Stimulated activated naive CD8-positive, alpha-beta T cell treated with anti-CD3 and anti-CD28 coated beads, Interleukin-15, Interleukin-2, amounts not matched to agents 100 ng/mL and 50 ng/mL, for 24 hours (primary cell): Measurements from ENCODE around the gene TRAPPC2B.

Experiments used
- H3K27ac Mint-ChIP-seq: one replicate; pipeline ENCODE4 v1.8.0; 2021; ENCODE audit warnings: mild to moderate bottlenecking, mixed read lengths
- H3K27me3 Mint-ChIP-seq: one replicate; pipeline ENCODE4 v1.8.0; 2021; ENCODE audit warnings: mixed read lengths
- H3K36me3 Mint-ChIP-seq: one replicate; pipeline ENCODE4 v1.8.0; 2021; ENCODE audit warnings: low read depth, mixed read lengths
- H3K4me1 Mint-ChIP-seq: one replicate; pipeline ENCODE4 v1.8.0; 2021; ENCODE audit warnings: low read depth, mixed read lengths
- H3K4me3 Mint-ChIP-seq: one replicate; pipeline ENCODE4 v1.8.0; 2021; ENCODE audit warnings: mild to moderate bottlenecking, mixed read lengths
- H3K9me3 Mint-ChIP-seq: one replicate; pipeline ENCODE4 v1.8.0; 2021; ENCODE audit warnings: mixed read lengths

The TRAPPC2B gene

DNA sequence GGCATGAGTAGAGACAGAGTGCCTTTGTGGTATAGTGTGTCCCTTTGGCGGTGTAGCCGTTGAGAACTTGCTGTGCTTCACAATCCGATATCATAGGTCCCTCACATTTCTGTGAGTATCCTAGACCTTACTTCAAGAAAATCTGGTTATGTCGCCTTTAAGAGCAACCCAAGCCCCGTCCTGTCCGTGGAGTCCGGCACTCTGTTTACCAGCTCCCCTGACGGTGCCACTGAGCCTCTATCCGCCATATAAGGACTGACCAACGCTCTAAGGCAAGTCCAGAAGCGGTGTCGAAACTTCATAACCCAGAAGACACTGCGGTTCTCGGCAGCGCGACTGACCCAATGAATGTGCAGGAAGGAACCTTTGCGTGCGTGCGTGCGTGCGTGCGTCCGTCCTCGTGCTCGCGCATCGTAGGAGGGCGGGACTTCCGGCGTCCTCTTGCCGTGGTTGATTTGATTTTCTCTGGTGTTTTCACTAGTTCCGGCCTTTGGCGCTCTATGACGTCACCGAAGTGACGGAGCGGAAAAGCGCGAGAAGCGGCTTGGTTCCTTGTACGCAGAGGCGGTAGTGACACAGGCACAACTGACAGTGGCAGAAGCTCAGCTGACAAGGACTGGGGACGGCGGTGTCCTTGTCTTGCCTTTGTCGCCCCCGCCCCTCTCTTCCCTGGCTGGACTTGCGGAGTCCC lies at the start of gene TRAPPC2B, which contains the start of gene ZNF547:
Gene TRAPPC2B (plus strand): TSS at position 555 of the 691 bp plus-strand sequence. CDS start 1,283 bp downstream, outside the sequence.
Gene ZNF547 (plus strand): TSS at position 555 of the 691 bp plus-strand sequence. CDS start 5,005 bp downstream, outside the sequence.
- Mint-ChIP-seq H3K27me3 (no peaks in the 10 kb centered on the region), H3K4me3 (peak within 1 kb of the TSS; percentile 88), H3K9me3 (peaks cover 27% of the 10 kb centered on the region), H3K27ac (peak within 1 kb of the TSS; percentile 94), H3K36me3 (peaks cover 50% of the 10 kb centered on the region), H3K4me1 (peaks cover 18% of the 10 kb centered on the region)

DNA sequence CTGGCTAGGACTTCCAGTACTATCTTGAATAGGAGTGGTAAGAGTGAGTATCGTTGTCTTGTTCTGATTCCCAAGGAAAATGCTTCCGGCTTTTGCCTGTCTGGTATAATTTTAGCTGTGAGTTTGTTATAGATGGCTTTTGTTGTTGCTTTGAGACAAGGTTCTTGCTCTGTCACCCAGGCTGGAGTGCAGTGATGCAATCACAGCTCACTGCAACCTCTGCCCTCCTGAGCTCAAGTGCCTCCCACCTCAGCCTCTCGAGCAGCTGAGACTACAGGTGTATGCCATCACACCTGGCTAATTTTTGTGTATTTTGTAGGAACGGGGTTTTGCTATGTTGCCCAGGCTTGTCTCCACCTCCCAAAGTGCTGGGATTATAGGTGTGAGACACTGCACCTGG lies 49.2 kb upstream of the TRAPPC2B start:
- Mint-ChIP-seq H3K4me1 (peaks cover 5% of the 10 kb centered on the region), H3K9me3 (peaks cover 27% of the 10 kb centered on the region), H3K27ac (no peak overlapping the region), H3K4me3 (no peak overlapping the region), H3K27me3 (peaks cover 34% of the 10 kb centered on the region), H3K36me3 (peaks cover 16% of the 10 kb centered on the region)

DNA sequence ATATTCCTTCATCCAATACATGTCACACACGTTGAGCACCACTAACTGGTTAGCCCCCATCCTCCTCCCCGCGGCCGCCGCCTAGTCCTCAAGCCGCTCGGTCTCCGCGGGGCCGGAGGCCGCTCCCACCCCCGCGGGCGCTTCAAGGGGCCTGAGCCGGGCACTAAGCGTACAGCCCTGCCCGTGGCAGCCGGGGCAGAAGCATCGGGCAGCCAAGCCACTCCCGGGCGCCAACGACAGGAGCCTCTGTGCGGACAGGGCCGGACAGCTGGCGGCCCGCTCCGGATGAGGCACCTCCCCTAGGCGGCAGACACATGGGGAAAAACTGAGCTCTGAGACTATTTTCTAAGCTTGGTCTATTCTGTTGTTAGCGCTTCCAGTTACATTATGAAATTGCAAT lies 45.8 kb upstream of the TRAPPC2B start:
- peaks cover 34% of the 10 kb centered on the region for H3K27me3 Mint-ChIP-seq
- no peak overlapping the region for H3K4me3 Mint-ChIP-seq
- H3K4me1 Mint-ChIP-seq = peaks cover 20% of the 10 kb centered on the region
- H3K27ac Mint-ChIP-seq = no peak overlapping the region
- H3K36me3 Mint-ChIP-seq = peaks cover 14% of the 10 kb centered on the region
- peaks cover 19% of the 10 kb centered on the region for H3K9me3 Mint-ChIP-seq

GRCh38 chr19:57319869-57320179 lies 43.5 kb upstream of the TRAPPC2B start:
- Mint-ChIP-seq H3K9me3 (peaks cover 28% of the 10 kb centered on the region), H3K36me3 (peaks cover 37% of the 10 kb centered on the region), H3K4me3 (peak overlapping the region; percentile 90), H3K4me1 (peaks cover 25% of the 10 kb centered on the region), H3K27ac (peak overlapping the region; percentile 83), H3K27me3 (peaks cover 34% of the 10 kb centered on the region)

DNA sequence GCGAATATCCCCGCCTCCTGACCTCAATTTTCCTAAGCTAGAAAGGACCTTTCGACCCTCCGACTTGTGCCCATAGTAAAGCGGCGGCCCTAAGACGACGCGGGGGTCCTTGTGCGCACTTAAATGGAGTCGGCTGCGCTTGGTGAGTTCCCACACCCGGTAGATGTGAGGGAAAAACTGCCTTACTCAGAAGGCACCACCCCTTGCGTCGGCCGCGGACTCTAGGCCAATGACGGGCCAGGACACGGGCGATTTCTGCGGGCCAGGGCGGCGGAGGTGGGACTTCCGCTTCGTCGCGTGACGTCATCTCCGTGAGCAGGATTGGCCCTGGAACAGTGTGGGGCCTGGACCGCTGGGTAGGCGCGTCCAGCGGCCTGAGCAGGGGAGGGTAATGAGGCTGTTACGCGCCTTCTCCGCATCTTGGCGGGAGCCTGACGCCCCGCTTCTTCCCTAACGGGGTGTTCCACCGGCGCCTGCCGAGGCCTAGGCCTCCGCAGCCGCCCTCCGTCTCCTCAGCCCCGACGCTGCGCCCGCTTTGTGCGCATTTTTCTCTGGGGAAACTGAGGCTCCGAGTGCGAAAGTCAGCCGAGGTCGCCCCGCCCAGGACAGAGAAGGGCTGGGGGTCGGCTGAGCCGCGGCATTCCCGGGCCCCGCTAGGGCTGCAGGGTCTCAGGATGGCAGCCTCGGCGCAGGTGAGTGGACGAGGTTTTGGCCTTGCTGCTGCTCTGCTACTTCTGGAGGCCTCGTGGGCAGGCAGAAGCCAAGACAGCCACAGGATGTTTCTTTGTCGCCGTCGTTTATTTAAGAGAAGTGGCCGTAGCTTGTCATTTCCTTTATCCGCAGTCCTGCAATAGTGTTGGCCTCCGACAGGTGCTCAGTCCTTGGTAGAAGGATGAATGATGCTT lies 42.9 kb upstream of the TRAPPC2B start, which contains the start of gene ZNF543:
Gene ZNF543 (plus strand): TSS at position 293 of the 905 bp plus-strand sequence. CDS start 382 bp downstream, at position 675.
- Mint-ChIP-seq H3K4me1 (peaks cover 25% of the 10 kb centered on the region), H3K9me3 (peaks cover 25% of the 10 kb centered on the region)

DNA sequence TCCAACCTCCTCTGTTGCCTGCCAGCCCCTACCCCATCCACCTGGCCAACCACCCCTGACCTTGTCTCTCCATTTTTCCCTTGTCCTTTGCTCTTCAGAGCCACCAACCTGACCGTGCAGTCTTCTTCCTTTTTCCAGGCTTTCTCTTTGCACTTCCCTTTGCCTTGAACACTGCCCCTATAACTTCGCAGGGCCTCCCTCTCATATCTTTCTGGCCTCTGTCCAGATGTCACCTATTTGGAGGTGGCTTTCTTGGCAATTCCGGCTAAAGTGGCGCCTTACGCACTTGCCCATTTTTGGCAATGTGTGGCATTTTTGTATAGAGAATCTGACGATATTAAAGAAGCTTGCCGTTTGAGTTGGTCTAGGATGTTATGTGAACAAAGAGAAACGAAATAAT lies 42.2 kb upstream of the TRAPPC2B start:
- Mint-ChIP-seq H3K36me3 (peaks cover 42% of the 10 kb centered on the region), H3K9me3 (peaks cover 18% of the 10 kb centered on the region), H3K4me3 (peak overlapping the region; percentile 90), H3K4me1 (peaks cover 25% of the 10 kb centered on the region), H3K27ac (peak overlapping the region; percentile 83), H3K27me3 (peaks cover 21% of the 10 kb centered on the region)

More for the DNA sequence above, 42.9 kb upstream of the TRAPPC2B start, which contains the start of gene ZNF543:
- Mint-ChIP-seq H3K4me3 (peak within 1 kb of the TSS; percentile 90), H3K27ac (peak within 1 kb of the TSS; percentile 83), H3K27me3 (peaks cover 28% of the 10 kb centered on the region), H3K36me3 (peaks cover 39% of the 10 kb centered on the region)

DNA sequence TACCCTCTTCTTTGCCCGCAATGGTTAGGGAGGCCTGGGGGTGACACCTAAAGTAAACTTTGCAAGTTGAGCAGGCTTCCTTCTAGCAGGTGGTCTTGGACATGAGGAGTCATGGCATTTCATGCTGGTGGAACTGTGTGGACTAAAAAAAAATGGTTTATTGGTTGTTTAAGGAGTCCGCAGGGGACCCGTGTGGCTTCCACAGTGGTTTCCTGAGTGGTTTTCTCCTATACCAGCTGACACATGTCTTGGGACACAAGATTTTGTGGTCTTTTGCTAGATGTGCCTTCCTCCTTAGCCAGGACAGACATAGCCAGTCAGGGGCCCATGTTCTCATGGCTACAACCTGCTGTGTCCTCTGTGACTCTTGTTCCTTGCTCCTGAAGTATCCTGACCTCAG lies 41.6 kb upstream of the TRAPPC2B start:
- H3K27me3 Mint-ChIP-seq = peaks cover 14% of the 10 kb centered on the region
- H3K4me3 Mint-ChIP-seq = peak overlapping the region; percentile 90
- peaks cover 48% of the 10 kb centered on the region for H3K36me3 Mint-ChIP-seq
- no peak overlapping the region for H3K27ac Mint-ChIP-seq
- peaks cover 25% of the 10 kb centered on the region for H3K4me1 Mint-ChIP-seq
- peaks cover 15% of the 10 kb centered on the region for H3K9me3 Mint-ChIP-seq

- Mint-ChIP-seq H3K9me3 (peaks cover 35% of the 10 kb centered on the region), H3K4me3 (no peak overlapping the region), H3K27me3 (no peaks in the 10 kb centered on the region), H3K36me3 (peaks cover 81% of the 10 kb centered on the region), H3K27ac (no peak overlapping the region), H3K4me1 (peaks cover 21% of the 10 kb centered on the region)
Measured at GRCh38 chr19:57324992-57325391, 38.4 kb upstream of the TRAPPC2B start.

DNA sequence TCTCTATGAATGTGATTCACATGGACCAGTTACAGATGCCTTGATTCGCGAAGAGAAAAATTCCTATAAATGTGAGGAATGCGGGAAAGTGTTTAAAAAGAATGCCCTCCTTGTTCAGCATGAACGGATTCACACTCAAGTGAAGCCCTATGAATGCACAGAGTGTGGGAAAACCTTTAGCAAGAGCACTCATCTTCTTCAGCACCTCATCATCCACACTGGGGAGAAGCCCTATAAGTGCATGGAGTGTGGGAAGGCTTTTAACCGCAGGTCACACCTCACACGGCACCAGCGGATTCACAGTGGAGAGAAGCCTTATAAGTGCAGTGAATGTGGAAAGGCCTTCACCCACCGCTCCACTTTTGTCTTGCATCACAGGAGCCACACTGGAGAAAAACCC lies 35.4 kb upstream of the TRAPPC2B start:
- H3K36me3 Mint-ChIP-seq = peaks cover 91% of the 10 kb centered on the region
- no peak overlapping the region for H3K4me3 Mint-ChIP-seq
- no peak overlapping the region for H3K27ac Mint-ChIP-seq
- no peaks in the 10 kb centered on the region for H3K27me3 Mint-ChIP-seq
- peaks cover 39% of the 10 kb centered on the region for H3K9me3 Mint-ChIP-seq
- no peaks in the 10 kb centered on the region for H3K4me1 Mint-ChIP-seq

DNA sequence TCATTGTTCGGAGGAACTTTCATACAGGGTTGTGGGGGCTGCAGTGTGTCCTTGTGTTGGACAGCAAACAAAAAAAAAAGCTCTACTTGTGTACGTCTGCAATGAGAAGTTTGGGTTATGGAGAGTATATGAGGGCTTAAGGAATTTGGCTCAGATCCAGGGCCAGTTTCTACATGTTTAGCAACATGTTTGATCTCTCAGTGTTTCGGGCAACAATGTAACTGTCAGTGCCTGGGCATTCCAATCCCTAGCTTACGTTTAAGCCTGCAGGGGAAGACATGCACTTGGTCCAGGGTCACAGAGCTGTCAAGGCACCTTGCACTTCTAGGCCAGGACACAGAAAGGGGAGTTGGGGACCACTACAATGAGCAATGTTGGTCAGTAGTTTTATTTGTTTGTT lies 29.2 kb upstream of the TRAPPC2B start:
- no peak overlapping the region for H3K4me3 Mint-ChIP-seq
- no peaks in the 10 kb centered on the region for H3K27me3 Mint-ChIP-seq
- H3K27ac Mint-ChIP-seq = no peak overlapping the region
- H3K36me3 Mint-ChIP-seq = peaks cover 55% of the 10 kb centered on the region
- peaks cover 28% of the 10 kb centered on the region for H3K9me3 Mint-ChIP-seq
- H3K4me1 Mint-ChIP-seq = no peaks in the 10 kb centered on the region

- Mint-ChIP-seq H3K27me3 (no peaks in the 10 kb centered on the region), H3K9me3 (peaks cover 21% of the 10 kb centered on the region), H3K36me3 (peaks cover 21% of the 10 kb centered on the region), H3K4me3 (no peak overlapping the region), H3K4me1 (no peaks in the 10 kb centered on the region), H3K27ac (no peak overlapping the region)
Measured at GRCh38 chr19:57338877-57339276, 24.5 kb upstream of the TRAPPC2B start.

DNA sequence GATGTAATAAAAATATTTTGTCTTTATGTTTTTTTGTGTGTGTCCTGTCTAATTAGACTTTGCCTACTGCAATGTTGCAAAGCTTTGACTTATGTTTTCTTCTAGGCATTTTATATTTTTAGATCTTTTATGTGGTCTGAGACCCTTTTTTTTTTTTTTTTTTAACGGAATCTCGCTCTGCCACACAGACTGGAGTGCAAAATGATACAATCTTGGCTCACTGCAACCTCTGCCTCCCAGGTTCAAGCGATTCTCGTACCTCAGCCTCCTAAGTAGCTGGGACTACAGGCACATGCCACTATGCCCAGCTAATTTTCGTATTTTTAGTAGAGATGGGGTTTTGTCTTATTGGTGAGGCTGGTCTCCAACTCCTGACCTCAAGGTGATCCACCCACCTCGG lies 20.8 kb upstream of the TRAPPC2B start:
- H3K27me3 Mint-ChIP-seq = peaks cover 10% of the 10 kb centered on the region
- H3K4me3 Mint-ChIP-seq = no peak overlapping the region
- H3K36me3 Mint-ChIP-seq = peaks cover 5% of the 10 kb centered on the region
- H3K27ac Mint-ChIP-seq = no peak overlapping the region
- H3K9me3 Mint-ChIP-seq = peaks cover 24% of the 10 kb centered on the region
- H3K4me1 Mint-ChIP-seq = no peaks in the 10 kb centered on the region

- H3K27me3 Mint-ChIP-seq = peaks cover 10% of the 10 kb centered on the region
- peaks cover 28% of the 10 kb centered on the region for H3K4me1 Mint-ChIP-seq
- no peak overlapping the region for H3K27ac Mint-ChIP-seq
- peaks cover 22% of the 10 kb centered on the region for H3K36me3 Mint-ChIP-seq
- H3K9me3 Mint-ChIP-seq = peaks cover 17% of the 10 kb centered on the region
- no peak overlapping the region for H3K4me3 Mint-ChIP-seq
Measured at GRCh38 chr19:57348136-57348535, 15.2 kb upstream of the TRAPPC2B start.

DNA sequence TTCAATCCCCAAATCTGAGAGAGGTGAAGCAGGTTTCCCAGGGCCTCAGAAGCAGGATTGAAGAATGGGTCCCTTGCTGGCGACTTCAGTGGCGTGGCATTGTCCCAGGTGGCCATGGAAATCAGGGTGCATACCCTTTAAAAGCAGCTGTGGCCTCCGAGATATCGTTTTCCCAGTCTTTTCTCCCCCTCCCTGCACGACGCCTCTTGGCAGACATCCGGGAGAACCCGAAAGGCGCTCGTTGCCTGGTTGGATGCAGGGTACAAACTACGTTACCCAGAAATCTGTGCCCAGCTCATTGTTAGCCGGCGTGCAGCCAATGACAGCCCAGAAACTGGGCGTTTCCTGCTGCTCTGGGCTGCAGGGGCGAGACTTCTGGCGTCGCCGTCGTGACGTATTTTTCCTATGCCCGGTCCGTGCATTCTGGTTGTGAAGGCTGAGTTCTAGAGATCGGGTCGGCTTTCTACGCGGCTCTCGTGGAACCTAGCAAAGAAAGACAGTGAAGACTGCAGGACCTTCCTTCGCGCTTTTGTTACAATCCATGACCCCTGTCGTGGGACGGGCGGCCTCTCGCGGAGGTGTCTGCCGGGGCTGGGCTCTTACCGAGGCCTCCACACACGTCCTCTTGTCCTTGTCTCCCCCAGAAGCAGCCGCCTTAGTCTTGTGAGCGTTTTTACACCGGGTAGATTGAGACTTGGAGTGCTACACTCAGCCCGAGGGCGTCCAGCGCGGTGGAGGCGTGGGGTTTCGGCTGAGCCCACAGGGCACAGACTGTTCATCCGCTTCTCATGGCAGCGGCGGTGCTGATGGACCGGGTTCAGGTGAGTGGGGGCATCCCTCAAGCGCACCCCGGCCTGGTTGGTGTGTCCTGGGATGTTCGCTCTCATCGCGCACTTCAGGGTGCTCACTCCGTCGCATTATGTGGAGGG lies 12.2 kb upstream of the TRAPPC2B start, which contains the start of gene ZNF304:
Gene ZNF304 (plus strand): TSS at position 395 of the 929 bp plus-strand sequence. CDS start 394 bp downstream, at position 789.
- peaks cover 8% of the 10 kb centered on the region for H3K27me3 Mint-ChIP-seq
- peak within 1 kb of the TSS; percentile 92 for H3K4me3 Mint-ChIP-seq
- H3K36me3 Mint-ChIP-seq = peaks cover 52% of the 10 kb centered on the region
- peaks cover 32% of the 10 kb centered on the region for H3K4me1 Mint-ChIP-seq
- H3K27ac Mint-ChIP-seq = peak within 1 kb of the TSS; percentile 88
- H3K9me3 Mint-ChIP-seq = peaks cover 31% of the 10 kb centered on the region
